Activated T-helper 2 cell treated with anti-CD3 and anti-CD28 coated beads, Interferon-gamma antibody, Interleukin-2, Interleukin-4, amounts not matched to agents 10 μg/mL and 5 μg/mL and 100 μg/mL, durations not matched to agents 14 hours and 24 hours and 36 hours (primary cell): ENCODE measurements around the gene MASP1. TPM values are rescaled to one million over a fixed set of nuclear protein-coding genes. Genes with fewer than 3 reads are reported as not detected.

Experiments
- DNase-seq: peaks from one replicate; pipeline ENCODE4 v3.0.0; 2021; ENCODE audit warnings: low spot score
- H3K27ac Mint-ChIP-seq: one replicate; pipeline ENCODE4 v1.8.0; 2021; ENCODE audit warnings: mixed read lengths
- H3K27me3 Mint-ChIP-seq: one replicate; pipeline ENCODE4 v1.8.0; 2021; ENCODE audit warnings: low read depth, mixed read lengths
- H3K36me3 Mint-ChIP-seq: one replicate; pipeline ENCODE4 v1.8.0; 2021; ENCODE audit warnings: low read depth, mixed read lengths
- H3K4me1 Mint-ChIP-seq: one replicate; pipeline ENCODE4 v1.8.0; 2021; ENCODE audit warnings: low read depth, mixed read lengths
- H3K4me3 Mint-ChIP-seq: one replicate; pipeline ENCODE4 v1.8.0; 2021; ENCODE audit warnings: low read depth, mild to moderate bottlenecking, moderate library complexity, mixed read lengths
- H3K9me3 Mint-ChIP-seq: one replicate; pipeline ENCODE4 v1.8.0; 2021; ENCODE audit warnings: mixed read lengths
- intact Hi-C: fragments of 100-400 bp; cut with micrococcal nuclease; formaldehyde crosslinking; loops from one replicate; pipeline ENCODE4 v1.15.1; 2023
- total RNA-seq: library from RNA; stranded (reverse); gene quantifications from 2 replicates; pipeline ENCODE4 v1.2.3, GENCODE V29; 2022

The MASP1 gene
- total RNA-seq, 1 donor from 2014 or later, result not detected

GRCh38 chr3:187269486-187269885 lies 22.1 kb downstream of the MASP1 start:
- no peak for DNase-seq

GRCh38 chr3:187267306-187267705 lies 24.2 kb downstream of the MASP1 start:
- Mint-ChIP-seq H3K27ac (no peak overlapping the region), H3K4me1 (no peaks in the 10 kb centered on the region), H3K27me3 (peaks cover 33% of the 10 kb centered on the region), H3K4me3 (no peak overlapping the region), H3K9me3 (no peaks in the 10 kb centered on the region), H3K36me3 (no peaks in the 10 kb centered on the region)
- no peak for DNase-seq
- intact Hi-C loops, result no loop called here

More at GRCh38 chr3:187269486-187269885, 22.1 kb downstream of the MASP1 start:
- H3K27me3 Mint-ChIP-seq, result peaks cover 24% of the 10 kb centered on the region
- no peaks in the 10 kb centered on the region for H3K36me3 Mint-ChIP-seq
- intact Hi-C loops, result no loop called here
- H3K27ac Mint-ChIP-seq, result no peak overlapping the region
- no peaks in the 10 kb centered on the region for H3K4me1 Mint-ChIP-seq
- H3K4me3 Mint-ChIP-seq, result no peak overlapping the region
- H3K9me3 Mint-ChIP-seq, result no peaks in the 10 kb centered on the region

DNA sequence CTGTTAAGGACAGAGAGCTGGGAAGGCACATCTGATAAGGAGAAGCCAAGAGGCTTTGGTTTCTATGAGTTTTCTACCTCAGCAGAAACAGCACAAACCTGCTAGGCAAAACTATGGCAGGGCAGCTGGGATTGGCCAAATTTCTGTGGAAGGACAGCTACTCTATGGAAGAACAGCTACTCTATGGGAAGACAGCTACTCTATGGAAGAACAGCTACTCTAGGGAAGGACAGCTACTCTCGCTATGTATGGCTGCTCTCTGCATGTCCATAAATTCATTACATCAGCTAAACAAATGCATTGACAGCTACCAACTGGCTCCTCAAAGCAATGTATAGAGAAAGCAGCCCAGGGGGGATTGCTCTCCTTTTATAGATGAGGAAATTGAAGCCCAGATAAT lies 24.8 kb downstream of the MASP1 start:
- Mint-ChIP-seq H3K27me3 (peaks cover 31% of the 10 kb centered on the region), H3K9me3 (no peaks in the 10 kb centered on the region), H3K36me3 (no peaks in the 10 kb centered on the region), H3K4me3 (no peak overlapping the region), H3K27ac (no peak overlapping the region), H3K4me1 (no peaks in the 10 kb centered on the region)
- no peak for DNase-seq
- intact Hi-C loops, result no loop called here

- no peaks in the 10 kb centered on the region for H3K9me3 Mint-ChIP-seq
- no peak overlapping the region for H3K27ac Mint-ChIP-seq
- intact Hi-C loops, result no loop called here
- H3K4me3 Mint-ChIP-seq, result no peak overlapping the region
- H3K4me1 Mint-ChIP-seq, result no peaks in the 10 kb centered on the region
- H3K36me3 Mint-ChIP-seq, result no peaks in the 10 kb centered on the region
- DNase-seq, result no peak
- peaks cover 35% of the 10 kb centered on the region for H3K27me3 Mint-ChIP-seq
Measured at GRCh38 chr3:187265461-187265955, 26.0 kb downstream of the MASP1 start.

GRCh38 chr3:187264911-187265310 lies 26.6 kb downstream of the MASP1 start:
- Mint-ChIP-seq H3K27ac (no peak overlapping the region), H3K4me3 (no peak overlapping the region), H3K9me3 (no peaks in the 10 kb centered on the region), H3K27me3 (peaks cover 35% of the 10 kb centered on the region), H3K36me3 (no peaks in the 10 kb centered on the region), H3K4me1 (no peaks in the 10 kb centered on the region)
- intact Hi-C loops, result no loop called here
- DNase-seq, result no peak

- Mint-ChIP-seq H3K36me3 (no peaks in the 10 kb centered on the region), H3K27me3 (peaks cover 40% of the 10 kb centered on the region), H3K4me3 (no peak overlapping the region), H3K9me3 (no peaks in the 10 kb centered on the region), H3K4me1 (no peaks in the 10 kb centered on the region), H3K27ac (no peak overlapping the region)
- DNase-seq, result no peak
- intact Hi-C loops, result no loop called here
Measured at GRCh38 chr3:187264021-187264420, 27.5 kb downstream of the MASP1 start.

GRCh38 chr3:187263270-187263669 lies 28.3 kb downstream of the MASP1 start:
- Mint-ChIP-seq H3K4me3 (no peak overlapping the region), H3K36me3 (no peaks in the 10 kb centered on the region), H3K27me3 (peaks cover 43% of the 10 kb centered on the region), H3K4me1 (no peaks in the 10 kb centered on the region), H3K9me3 (no peaks in the 10 kb centered on the region), H3K27ac (no peak overlapping the region)
- DNase-seq, result no peak
- intact Hi-C loops, result no loop called here

DNA sequence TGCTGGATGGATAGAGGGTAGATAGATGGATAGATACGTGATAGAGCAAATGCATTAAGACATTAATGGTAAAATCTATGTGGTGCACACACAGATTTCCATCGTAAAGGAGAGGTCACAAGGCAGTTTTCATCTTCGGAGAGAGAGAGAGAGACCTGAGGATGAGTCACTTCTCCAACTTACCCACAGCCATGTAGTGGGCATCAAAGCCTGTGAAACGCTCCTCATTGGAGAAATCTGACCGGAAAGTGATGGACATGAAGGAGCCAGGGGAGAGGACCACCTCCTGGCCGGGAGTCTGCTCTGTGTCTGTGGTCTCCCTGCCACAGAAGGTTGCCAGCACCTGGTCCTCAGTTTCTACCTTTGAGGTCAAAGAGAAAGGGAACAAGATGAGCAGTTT lies 29.2 kb downstream of the MASP1 start:
- H3K27me3 Mint-ChIP-seq, result peaks cover 43% of the 10 kb centered on the region

GRCh38 chr3:187261541-187261969 lies 30.0 kb downstream of the MASP1 start:
- H3K9me3 Mint-ChIP-seq, result no peaks in the 10 kb centered on the region
- no peak for DNase-seq
- intact Hi-C loops, result no loop called here
- H3K27ac Mint-ChIP-seq, result no peak overlapping the region
- H3K4me3 Mint-ChIP-seq, result no peak overlapping the region
- H3K36me3 Mint-ChIP-seq, result no peaks in the 10 kb centered on the region
- H3K27me3 Mint-ChIP-seq, result peaks cover 43% of the 10 kb centered on the region
- no peaks in the 10 kb centered on the region for H3K4me1 Mint-ChIP-seq

More for the DNA sequence above, 29.2 kb downstream of the MASP1 start:
- intact Hi-C loops, result no loop called here
- no peak overlapping the region for H3K27ac Mint-ChIP-seq
- no peaks in the 10 kb centered on the region for H3K9me3 Mint-ChIP-seq
- H3K4me1 Mint-ChIP-seq, result no peaks in the 10 kb centered on the region
- H3K36me3 Mint-ChIP-seq, result no peaks in the 10 kb centered on the region
- DNase-seq, result no peak
- no peak overlapping the region for H3K4me3 Mint-ChIP-seq

- H3K27me3 Mint-ChIP-seq, result peaks cover 43% of the 10 kb centered on the region
- no peaks in the 10 kb centered on the region for H3K36me3 Mint-ChIP-seq
- intact Hi-C loops, result no loop called here
- H3K9me3 Mint-ChIP-seq, result no peaks in the 10 kb centered on the region
- no peak for DNase-seq
- H3K4me3 Mint-ChIP-seq, result no peak overlapping the region
- no peak overlapping the region for H3K27ac Mint-ChIP-seq
- no peaks in the 10 kb centered on the region for H3K4me1 Mint-ChIP-seq
Measured at GRCh38 chr3:187259171-187259570, 32.4 kb downstream of the MASP1 start.

- no peak overlapping the region for H3K4me3 Mint-ChIP-seq
- no peak for DNase-seq
- no peaks in the 10 kb centered on the region for H3K36me3 Mint-ChIP-seq
- H3K27ac Mint-ChIP-seq, result no peak overlapping the region
- H3K4me1 Mint-ChIP-seq, result no peaks in the 10 kb centered on the region
- H3K27me3 Mint-ChIP-seq, result peaks cover 39% of the 10 kb centered on the region
- intact Hi-C loops, result no loop called here
- no peaks in the 10 kb centered on the region for H3K9me3 Mint-ChIP-seq
Measured at GRCh38 chr3:187257992-187258692, 33.4 kb downstream of the MASP1 start.

GRCh38 chr3:187257471-187257870 lies 34.1 kb downstream of the MASP1 start:
- peaks cover 40% of the 10 kb centered on the region for H3K27me3 Mint-ChIP-seq
- intact Hi-C loops, result no loop called here
- H3K4me3 Mint-ChIP-seq, result no peak overlapping the region
- no peak for DNase-seq
- no peaks in the 10 kb centered on the region for H3K9me3 Mint-ChIP-seq
- no peak overlapping the region for H3K27ac Mint-ChIP-seq
- H3K36me3 Mint-ChIP-seq, result no peaks in the 10 kb centered on the region
- no peaks in the 10 kb centered on the region for H3K4me1 Mint-ChIP-seq

DNA sequence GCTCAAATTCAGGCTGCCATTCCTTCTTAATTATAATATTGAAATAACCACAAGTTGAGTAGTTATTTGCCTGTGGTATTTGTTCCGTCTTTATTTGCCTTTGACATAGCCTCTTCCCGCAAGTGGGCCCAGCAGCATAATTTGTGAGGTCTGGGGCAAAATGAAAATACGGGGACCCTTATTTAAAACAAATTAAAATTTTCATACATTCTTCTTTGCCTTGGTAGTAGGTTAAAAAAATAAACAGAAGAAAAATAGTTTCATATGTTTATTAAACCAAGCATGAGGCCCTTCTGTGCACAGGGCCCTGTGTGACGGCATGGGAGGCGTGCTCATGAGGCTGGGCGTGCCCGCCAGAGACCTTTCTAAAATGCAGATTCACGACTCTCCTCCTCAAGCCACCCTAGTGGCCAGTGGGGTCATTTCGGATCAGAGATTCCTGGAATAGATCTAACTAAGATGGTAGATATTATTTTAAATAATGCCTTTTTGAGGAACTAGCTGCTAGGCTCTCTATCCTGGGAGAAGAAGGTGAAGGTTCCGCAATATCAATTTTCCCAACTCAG lies 35.4 kb downstream of the MASP1 start:
- Mint-ChIP-seq H3K9me3 (no peaks in the 10 kb centered on the region), H3K36me3 (no peaks in the 10 kb centered on the region), H3K4me3 (no peak overlapping the region), H3K4me1 (no peaks in the 10 kb centered on the region), H3K27me3 (peaks cover 31% of the 10 kb centered on the region), H3K27ac (no peak overlapping the region)
- intact Hi-C loops, result no loop called here
- DNase-seq, result no peak
